Loucy (cell line): ENCODE data around the gene TPCN1.

Experiments
- H2AFZ ChIP-seq: fragments of 200-600 bp; sonication (generic); 2 replicates; pipeline ENCODE4 v1.6.0; 2016; ENCODE audit warnings: antibody characterized with exemption, mild to moderate bottlenecking, low read length, moderate library complexity
- H3F3A ChIP-seq: fragments of 200-600 bp; 2 replicates; pipeline ENCODE4 v1.6.0; 2016; ENCODE audit warnings: antibody characterized with exemption, low read depth, mild to moderate bottlenecking
- H3K27me3 ChIP-seq: fragments of 200-600 bp; sonication (generic); 2 replicates; pipeline ENCODE4 v1.6.1; 2014; ENCODE audit warnings: low read length, mild to moderate bottlenecking; ENCODE audit not compliant: insufficient read depth, poor library complexity, severe bottlenecking
- H3K36me3 ChIP-seq: fragments of 200-600 bp; sonication (generic); 2 replicates; pipeline ENCODE4 v1.6.1; 2016; ENCODE audit warnings: low read length; ENCODE audit not compliant: insufficient read depth
- H3K4me1 ChIP-seq: fragments of 200-600 bp; sonication (generic); 2 replicates; pipeline ENCODE4 v1.5.1; 2014; ENCODE audit warnings: low read length, mild to moderate bottlenecking; ENCODE audit not compliant: insufficient read depth, poor library complexity, severe bottlenecking
- H3K4me2 ChIP-seq: fragments of 200-600 bp; sonication (generic); 2 replicates; pipeline ENCODE4 v1.6.0; 2014; ENCODE audit warnings: antibody characterized with exemption, low read length, low read depth, mild to moderate bottlenecking; ENCODE audit not compliant: poor library complexity, severe bottlenecking
- H3K4me3 ChIP-seq: fragments of 200-600 bp; sonication (generic); 2 replicates; pipeline ENCODE4 v1.5.1; 2014; ENCODE audit warnings: low read length, mild to moderate bottlenecking, mixed read lengths; ENCODE audit not compliant: poor library complexity, severe bottlenecking
- H3K79me2 ChIP-seq: fragments of 200-600 bp; sonication (generic); 2 replicates; pipeline ENCODE4 v1.6.1; 2014; ENCODE audit warnings: low read length; ENCODE audit not compliant: insufficient read depth
- H3K9ac ChIP-seq: fragments of 200-600 bp; sonication (generic); 2 replicates; pipeline ENCODE4 v1.6.0; 2014; ENCODE audit warnings: mild to moderate bottlenecking, low read depth, low read length, moderate library complexity; ENCODE audit not compliant: poor library complexity, severe bottlenecking
- H3K9me2 ChIP-seq: fragments of 200-600 bp; sonication (generic); replicated peaks from 2 replicates; pipeline ENCODE4 v1.6.1; 2016; ENCODE audit warnings: low read depth, low read length, mixed read lengths
- H3K9me3 ChIP-seq: fragments of 200-600 bp; sonication (generic); 2 replicates; pipeline ENCODE4 v1.6.1; 2014; ENCODE audit warnings: mild to moderate bottlenecking, antibody characterized with exemption, low read length, low read depth; ENCODE audit not compliant: insufficient read depth
- H4K20me1 ChIP-seq: fragments of 200-600 bp; sonication (generic); 2 replicates; pipeline ENCODE4 v1.6.0; 2014; ENCODE audit warnings: antibody characterized with exemption, low read length, mild to moderate bottlenecking; ENCODE audit not compliant: insufficient read depth, poor library complexity, severe bottlenecking
- CTCF ChIP-seq: fragments of 200-600 bp; sonication (generic); conservative IDR thresholded peaks from 2 replicates; pipeline ENCODE4 v1.5.1; 2014; ENCODE audit warnings: mild to moderate bottlenecking, antibody characterized with exemption, low read length
- EZH2phosphoT487 ChIP-seq: fragments of 200-600 bp; IDR thresholded peaks from 2 replicates; pipeline ENCODE4 v1.6.1; 2018; ENCODE audit warnings: antibody characterized with exemption, mild to moderate bottlenecking, moderate library complexity, borderline replicate concordance

The TPCN1 gene

GRCh38 chr12:113346353-113346752 is 125.1 kb downstream of the TPCN1 start:
- no peaks in the 10 kb centered on the region for H3K36me3 ChIP-seq
- H3K27me3 ChIP-seq: no peaks in the 10 kb centered on the region
- no peaks in the 10 kb centered on the region for H4K20me1 ChIP-seq
- no peaks in the 10 kb centered on the region for H3K9me2 ChIP-seq
- no peak for TF ChIP-seq CTCF
- no peak for TF ChIP-seq EZH2phosphoT487
- H3K9ac ChIP-seq: no peak overlapping the region
- no peaks in the 10 kb centered on the region for H3F3A ChIP-seq
- H3K4me2 ChIP-seq: no peak overlapping the region
- H3K9me3 ChIP-seq: no peaks in the 10 kb centered on the region
- no peaks in the 10 kb centered on the region for H3K79me2 ChIP-seq
- H3K4me1 ChIP-seq: no peaks in the 10 kb centered on the region
- no peak overlapping the region for H2AFZ ChIP-seq
- H3K4me3 ChIP-seq: no peak overlapping the region

DNA sequence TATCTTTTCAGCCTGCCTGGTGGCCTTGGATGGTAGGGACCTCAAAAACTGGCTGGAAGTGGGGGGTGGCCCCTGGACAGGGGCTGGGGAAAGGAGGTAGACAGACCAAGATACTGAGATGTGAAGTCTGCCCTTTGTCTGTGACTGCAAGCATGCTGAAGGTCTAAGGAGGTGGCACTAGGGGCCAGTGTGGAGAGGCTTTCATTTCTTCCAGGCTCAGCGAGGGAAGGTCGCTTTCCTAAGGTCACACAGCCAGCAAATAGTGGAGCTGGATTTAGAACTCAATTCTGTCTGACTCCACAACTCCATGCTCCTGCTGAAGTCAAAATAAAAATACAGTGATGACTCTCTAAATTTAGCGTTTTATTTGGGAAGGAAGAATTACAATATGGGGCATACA is 125.8 kb downstream of the TPCN1 start:
- Histone ChIP-seq H3K36me3 (no peaks in the 10 kb centered on the region), H4K20me1 (no peaks in the 10 kb centered on the region), H2AFZ (no peak overlapping the region), H3K79me2 (no peaks in the 10 kb centered on the region), H3K4me2 (no peak overlapping the region), H3K27me3 (no peaks in the 10 kb centered on the region), H3K9ac (no peak overlapping the region), H3K9me2 (no peaks in the 10 kb centered on the region), H3K4me1 (no peaks in the 10 kb centered on the region), H3K9me3 (no peaks in the 10 kb centered on the region), H3F3A (no peaks in the 10 kb centered on the region), H3K4me3 (no peak overlapping the region)
- TF ChIP-seq CTCF (no peak), EZH2phosphoT487 (no peak)

GRCh38 chr12:113347892-113348291 is 126.6 kb downstream of the TPCN1 start:
- Histone ChIP-seq H4K20me1 (no peaks in the 10 kb centered on the region), H3K4me2 (no peak overlapping the region), H3K79me2 (no peaks in the 10 kb centered on the region), H2AFZ (no peak overlapping the region), H3K4me3 (no peak overlapping the region), H3K9me3 (no peaks in the 10 kb centered on the region), H3F3A (no peaks in the 10 kb centered on the region), H3K4me1 (no peaks in the 10 kb centered on the region), H3K36me3 (no peaks in the 10 kb centered on the region), H3K9ac (no peak overlapping the region), H3K27me3 (no peaks in the 10 kb centered on the region), H3K9me2 (no peaks in the 10 kb centered on the region)
- TF ChIP-seq CTCF (no peak), EZH2phosphoT487 (no peak)
